Measurements from ENCODE around the gene ATXN1L. TPM values are rescaled to one million over a fixed set of nuclear protein-coding genes. Genes with fewer than 3 reads are reported as not detected.

The ATXN1L gene
- total and polyA plus RNA-seq, 4 donors, result 5.7 to 15.0 (median 8.5) TPM

DNA sequence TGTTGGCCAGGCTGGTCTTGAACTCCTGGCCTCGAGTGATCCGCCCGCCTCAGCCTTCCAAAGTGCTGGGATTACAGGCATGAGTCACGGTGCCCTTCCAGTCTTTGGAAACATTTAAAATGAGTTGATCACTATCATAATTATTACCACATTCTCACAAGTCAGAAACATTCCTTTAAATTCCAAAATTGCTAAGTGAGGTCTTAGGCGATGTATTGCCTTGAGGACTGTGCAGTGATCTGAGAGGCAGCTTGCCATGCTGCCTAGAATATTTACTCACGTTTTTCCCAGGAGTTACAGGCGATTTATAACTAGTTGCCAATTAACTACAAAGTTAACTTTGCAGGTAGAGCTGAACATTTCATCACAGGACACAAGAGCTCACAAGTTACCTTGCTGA lies 5.7 kb upstream of the ATXN1L start (continued):
- TF ChIP-seq, protein P1, sequence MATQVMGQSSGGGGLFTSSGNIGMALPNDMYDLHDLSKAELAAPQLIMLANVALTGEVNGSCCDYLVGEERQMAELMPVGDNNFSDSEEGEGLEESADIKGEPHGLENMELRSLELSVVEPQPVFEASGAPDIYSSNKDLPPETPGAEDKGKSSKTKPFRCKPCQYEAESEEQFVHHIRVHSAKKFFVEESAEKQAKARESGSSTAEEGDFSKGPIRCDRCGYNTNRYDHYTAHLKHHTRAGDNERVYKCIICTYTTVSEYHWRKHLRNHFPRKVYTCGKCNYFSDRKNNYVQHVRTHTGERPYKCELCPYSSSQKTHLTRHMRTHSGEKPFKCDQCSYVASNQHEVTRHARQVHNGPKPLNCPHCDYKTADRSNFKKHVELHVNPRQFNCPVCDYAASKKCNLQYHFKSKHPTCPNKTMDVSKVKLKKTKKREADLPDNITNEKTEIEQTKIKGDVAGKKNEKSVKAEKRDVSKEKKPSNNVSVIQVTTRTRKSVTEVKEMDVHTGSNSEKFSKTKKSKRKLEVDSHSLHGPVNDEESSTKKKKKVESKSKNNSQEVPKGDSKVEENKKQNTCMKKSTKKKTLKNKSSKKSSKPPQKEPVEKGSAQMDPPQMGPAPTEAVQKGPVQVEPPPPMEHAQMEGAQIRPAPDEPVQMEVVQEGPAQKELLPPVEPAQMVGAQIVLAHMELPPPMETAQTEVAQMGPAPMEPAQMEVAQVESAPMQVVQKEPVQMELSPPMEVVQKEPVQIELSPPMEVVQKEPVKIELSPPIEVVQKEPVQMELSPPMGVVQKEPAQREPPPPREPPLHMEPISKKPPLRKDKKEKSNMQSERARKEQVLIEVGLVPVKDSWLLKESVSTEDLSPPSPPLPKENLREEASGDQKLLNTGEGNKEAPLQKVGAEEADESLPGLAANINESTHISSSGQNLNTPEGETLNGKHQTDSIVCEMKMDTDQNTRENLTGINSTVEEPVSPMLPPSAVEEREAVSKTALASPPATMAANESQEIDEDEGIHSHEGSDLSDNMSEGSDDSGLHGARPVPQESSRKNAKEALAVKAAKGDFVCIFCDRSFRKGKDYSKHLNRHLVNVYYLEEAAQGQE (IDR thresholded peaks at IDR 0.05), result no peak
- TF ChIP-seq FOXA1 (IDR thresholded peaks at IDR 0.05) (no peak), JUND (IDR thresholded peaks at IDR 0.05) (no peak)
- TF ChIP-seq, protein P2, sequence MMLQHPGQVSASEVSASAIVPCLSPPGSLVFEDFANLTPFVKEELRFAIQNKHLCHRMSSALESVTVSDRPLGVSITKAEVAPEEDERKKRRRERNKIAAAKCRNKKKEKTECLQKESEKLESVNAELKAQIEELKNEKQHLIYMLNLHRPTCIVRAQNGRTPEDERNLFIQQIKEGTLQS (IDR thresholded peaks at IDR 0.05), result no peak

DNA sequence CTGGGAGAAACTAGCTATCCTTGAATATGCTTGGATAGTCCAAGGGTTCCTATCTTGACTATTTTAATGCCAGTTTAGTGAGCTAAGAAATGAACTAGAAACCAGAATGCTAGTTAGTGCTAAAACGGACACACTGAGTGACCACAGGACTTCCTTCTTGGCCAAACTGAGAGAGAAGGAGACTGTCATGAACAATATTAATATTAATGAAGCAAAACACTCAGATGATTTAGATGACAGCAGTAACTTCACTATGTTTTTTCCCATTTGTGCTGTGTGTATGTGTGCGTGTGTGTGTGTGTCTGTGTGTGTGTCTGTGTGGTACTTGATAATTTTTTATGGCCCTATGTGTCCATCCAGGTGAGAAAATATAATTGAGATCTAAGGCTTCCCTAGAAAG lies 2.2 kb upstream of the ATXN1L start:
- 71% methylated on average over 2 of the region's 2 CpGs for WGBS
- TF ChIP-seq SP1 (IDR thresholded peaks at IDR 0.05), result no peak
- TF ChIP-seq RAD21 (IDR thresholded peaks at IDR 0.05), result no peak
- TF ChIP-seq FOXA2 (IDR thresholded peaks at IDR 0.05), result no peak
- TF ChIP-seq JUND (IDR thresholded peaks at IDR 0.05), result no peak
- TF ChIP-seq, protein P2 (IDR thresholded peaks at IDR 0.05), result no peak
- TF ChIP-seq, protein P3, sequence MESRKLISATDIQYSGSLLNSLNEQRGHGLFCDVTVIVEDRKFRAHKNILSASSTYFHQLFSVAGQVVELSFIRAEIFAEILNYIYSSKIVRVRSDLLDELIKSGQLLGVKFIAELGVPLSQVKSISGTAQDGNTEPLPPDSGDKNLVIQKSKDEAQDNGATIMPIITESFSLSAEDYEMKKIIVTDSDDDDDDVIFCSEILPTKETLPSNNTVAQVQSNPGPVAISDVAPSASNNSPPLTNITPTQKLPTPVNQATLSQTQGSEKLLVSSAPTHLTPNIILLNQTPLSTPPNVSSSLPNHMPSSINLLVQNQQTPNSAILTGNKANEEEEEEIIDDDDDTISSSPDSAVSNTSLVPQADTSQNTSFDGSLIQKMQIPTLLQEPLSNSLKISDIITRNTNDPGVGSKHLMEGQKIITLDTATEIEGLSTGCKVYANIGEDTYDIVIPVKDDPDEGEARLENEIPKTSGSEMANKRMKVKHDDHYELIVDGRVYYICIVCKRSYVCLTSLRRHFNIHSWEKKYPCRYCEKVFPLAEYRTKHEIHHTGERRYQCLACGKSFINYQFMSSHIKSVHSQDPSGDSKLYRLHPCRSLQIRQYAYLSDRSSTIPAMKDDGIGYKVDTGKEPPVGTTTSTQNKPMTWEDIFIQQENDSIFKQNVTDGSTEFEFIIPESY (IDR thresholded peaks at IDR 0.05), result no peak
- TF ChIP-seq, protein P1 (IDR thresholded peaks at IDR 0.05), result no peak
- TF ChIP-seq FOXA1 (IDR thresholded peaks at IDR 0.05), result no peak
- TF ChIP-seq, protein P4, sequence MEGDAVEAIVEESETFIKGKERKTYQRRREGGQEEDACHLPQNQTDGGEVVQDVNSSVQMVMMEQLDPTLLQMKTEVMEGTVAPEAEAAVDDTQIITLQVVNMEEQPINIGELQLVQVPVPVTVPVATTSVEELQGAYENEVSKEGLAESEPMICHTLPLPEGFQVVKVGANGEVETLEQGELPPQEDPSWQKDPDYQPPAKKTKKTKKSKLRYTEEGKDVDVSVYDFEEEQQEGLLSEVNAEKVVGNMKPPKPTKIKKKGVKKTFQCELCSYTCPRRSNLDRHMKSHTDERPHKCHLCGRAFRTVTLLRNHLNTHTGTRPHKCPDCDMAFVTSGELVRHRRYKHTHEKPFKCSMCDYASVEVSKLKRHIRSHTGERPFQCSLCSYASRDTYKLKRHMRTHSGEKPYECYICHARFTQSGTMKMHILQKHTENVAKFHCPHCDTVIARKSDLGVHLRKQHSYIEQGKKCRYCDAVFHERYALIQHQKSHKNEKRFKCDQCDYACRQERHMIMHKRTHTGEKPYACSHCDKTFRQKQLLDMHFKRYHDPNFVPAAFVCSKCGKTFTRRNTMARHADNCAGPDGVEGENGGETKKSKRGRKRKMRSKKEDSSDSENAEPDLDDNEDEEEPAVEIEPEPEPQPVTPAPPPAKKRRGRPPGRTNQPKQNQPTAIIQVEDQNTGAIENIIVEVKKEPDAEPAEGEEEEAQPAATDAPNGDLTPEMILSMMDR (IDR thresholded peaks at IDR 0.05; ENCODE audit: low read depth, low read length, missing input control), result no peak
- no peak for TF ChIP-seq NR2F2 (IDR thresholded peaks at IDR 0.05)
- H3K27ac ChIP-seq (ENCODE audit: low read depth in 1 of 2, low read length in 2 of 2), result no peak overlapping the region
- H3K9ac ChIP-seq (ENCODE audit: low read depth in 1 of 2, low read length in 2 of 2), result no peak overlapping the region
- H3K4me3 ChIP-seq (ENCODE audit: low read depth in 1 of 3, low read length in 3 of 3), result no peak overlapping the region
- no peaks in the 10 kb centered on the region for H3K27me3 ChIP-seq (ENCODE audit: control insufficient read depth in 4 of 4, insufficient read depth in 4 of 4, low read length in 3 of 4)
- peaks cover 0 to 14% (median 13%) of the 10 kb centered on the region in 4 donors for H3K4me1 ChIP-seq (ENCODE audit: control insufficient read depth in 4 of 4, insufficient read depth in 4 of 4, low read length in 3 of 4)
- H3K36me3 ChIP-seq (ENCODE audit: control insufficient read depth in 4 of 4, insufficient read depth in 3 of 4, low read depth in 1 of 4, low read length in 3 of 4), result peaks cover 0 to 7% (median 4%) of the 10 kb centered on the region in 4 donors
- no peaks in the 10 kb centered on the region for H3K9me3 ChIP-seq (ENCODE audit: control insufficient read depth in 4 of 4, low read length in 3 of 4)
- DNase-seq (ENCODE audit: low spot score), result no peak
